ENCODE data around the gene LONP1.
"Not testable (repeated sequence)": the region's sequence is repeated elsewhere in the genome, so short reads cannot be mapped to it uniquely, and the experiment has no call there.

GRCh38 chr19:5702053-5702410, 17.9 kb downstream of the LONP1 start:
- TF ChIP-seq CTCF, EZH2 (IDR thresholded peaks at IDR 0.05): not testable (repeated sequence)
